Amygdala (tissue), 56 donors: Measurements from ENCODE around the gene GNAI3.
A peak's percentile ranks its signal among the peaks of the same experiment; 100 is the strongest.

ENCODE experiments used
- DNase-seq, 56 donors: peaks; one replicate each; lab custom pipeline; 2025; lab: John Stamatoyannopoulos, UW

Gene GNAI3

DNA sequence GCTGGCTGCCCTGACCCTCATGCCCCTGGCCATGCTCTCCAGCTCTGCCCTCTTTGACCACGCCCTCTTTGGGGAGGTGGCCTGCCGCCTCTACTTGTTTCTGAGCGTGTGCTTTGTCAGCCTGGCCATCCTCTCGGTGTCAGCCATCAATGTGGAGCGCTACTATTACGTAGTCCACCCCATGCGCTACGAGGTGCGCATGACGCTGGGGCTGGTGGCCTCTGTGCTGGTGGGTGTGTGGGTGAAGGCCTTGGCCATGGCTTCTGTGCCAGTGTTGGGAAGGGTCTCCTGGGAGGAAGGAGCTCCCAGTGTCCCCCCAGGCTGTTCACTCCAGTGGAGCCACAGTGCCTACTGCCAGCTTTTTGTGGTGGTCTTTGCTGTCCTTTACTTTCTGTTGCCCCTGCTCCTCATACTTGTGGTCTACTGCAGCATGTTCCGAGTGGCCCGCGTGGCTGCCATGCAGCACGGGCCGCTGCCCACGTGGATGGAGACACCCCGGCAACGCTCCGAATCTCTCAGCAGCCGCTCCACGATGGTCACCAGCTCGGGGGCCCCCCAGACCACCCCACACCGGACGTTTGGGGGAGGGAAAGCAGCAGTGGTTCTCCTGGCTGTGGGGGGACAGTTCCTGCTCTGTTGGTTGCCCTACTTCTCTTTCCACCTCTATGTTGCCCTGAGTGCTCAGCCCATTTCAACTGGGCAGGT, 5.0 kb upstream of the GNAI3 start:
- no peak for DNase-seq

DNA sequence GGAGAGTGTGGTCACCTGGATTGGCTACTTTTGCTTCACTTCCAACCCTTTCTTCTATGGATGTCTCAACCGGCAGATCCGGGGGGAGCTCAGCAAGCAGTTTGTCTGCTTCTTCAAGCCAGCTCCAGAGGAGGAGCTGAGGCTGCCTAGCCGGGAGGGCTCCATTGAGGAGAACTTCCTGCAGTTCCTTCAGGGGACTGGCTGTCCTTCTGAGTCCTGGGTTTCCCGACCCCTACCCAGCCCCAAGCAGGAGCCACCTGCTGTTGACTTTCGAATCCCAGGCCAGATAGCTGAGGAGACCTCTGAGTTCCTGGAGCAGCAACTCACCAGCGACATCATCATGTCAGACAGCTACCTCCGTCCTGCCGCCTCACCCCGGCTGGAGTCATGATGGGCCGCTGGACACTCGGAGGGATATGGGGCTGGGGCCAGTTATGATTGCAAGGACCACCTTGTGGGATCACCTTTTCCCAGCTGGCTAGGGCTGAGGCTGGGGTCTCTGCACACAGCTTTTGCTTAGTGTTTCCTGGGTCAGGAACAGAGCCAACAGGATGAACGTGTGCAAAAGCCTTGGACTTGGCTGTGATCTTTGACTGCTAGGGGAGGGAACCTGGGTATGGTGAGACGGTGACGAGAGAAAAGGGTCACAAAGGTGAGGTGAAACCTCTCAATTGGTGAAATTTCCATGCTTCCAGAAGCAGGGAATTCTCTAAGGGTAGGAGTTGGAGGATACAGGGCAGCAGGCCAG, 4.3 kb upstream of the GNAI3 start:
- DNase-seq, result no peak

DNA sequence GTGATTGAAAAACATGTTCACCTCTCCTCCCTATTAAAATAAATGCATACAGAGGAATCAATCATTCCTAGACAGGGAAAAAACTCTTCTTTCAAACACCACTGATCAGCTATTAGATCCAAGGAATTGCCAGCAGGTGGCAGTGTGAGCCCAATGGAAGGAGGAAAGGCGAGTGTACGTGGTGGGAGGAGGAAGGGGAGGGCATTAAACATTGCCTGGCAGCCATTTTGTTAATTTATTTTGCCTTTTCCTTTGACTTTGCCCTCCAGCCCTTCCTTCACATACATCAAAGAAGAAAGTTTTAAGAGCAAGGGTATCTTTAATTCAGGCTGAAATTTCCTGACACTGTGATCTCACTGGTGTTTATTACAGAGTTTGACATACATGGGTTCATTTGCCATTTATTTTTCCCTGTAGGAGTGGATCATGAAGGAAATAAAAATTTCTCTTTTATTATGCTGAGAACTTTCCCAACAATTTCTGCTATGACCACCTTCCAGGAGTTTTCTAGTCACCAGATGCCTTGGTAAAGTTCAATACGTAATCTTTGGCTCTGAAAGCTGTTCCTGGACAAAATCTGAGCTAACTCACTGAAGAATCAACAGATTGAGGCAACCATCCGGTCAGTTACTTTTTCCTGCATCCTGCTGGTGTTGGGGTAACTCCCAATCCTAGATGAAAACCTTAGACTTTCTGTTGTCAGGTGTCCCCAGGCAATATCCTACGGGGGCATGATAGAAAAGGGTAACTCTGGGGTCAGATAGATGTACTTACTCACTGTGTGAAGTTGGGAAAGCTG, 1.9 kb upstream of the GNAI3 start:
- DNase-seq, result peak in 50 of 56 donors; percentile 21 to 93 (median 70)

DNA sequence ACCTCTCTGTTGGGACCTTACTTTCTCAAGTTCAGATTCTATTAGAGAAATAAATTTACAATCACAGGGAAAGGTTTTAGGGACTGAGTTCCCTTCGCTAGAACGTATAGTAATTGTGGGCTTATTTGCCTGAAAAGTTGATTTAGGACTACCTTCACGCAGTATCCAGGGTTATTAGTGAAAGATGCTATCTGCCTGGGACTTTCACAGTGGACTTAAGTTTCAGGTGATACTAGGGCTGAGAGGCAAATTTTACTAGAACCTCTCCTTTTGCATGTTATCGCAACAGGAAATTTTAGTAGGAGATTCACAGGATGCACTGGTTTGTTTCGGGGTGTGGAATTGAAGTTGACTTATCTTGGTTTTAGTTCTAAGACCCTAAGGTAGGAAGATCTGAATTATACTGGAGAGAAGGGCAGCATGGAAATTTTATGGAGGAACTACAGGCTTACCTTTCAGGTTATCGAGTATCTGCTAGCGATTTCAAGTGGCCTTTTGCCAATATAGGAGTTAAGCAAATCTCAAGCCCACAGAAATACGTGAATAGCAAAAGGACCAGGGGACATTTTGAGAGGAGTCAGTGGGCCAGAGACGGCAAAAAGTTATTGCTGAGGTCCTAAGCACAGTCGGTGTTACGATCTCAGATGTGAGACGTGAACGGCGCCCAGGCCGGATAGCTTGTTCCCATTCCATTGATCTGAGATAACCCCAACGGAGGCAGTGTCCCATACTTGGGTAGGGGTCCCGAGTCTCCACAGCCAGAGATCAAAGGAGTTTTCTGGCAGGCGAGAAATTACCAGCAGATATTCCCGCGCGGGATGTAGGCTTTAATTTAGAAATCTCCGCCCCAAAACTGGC, 723 bp upstream of the GNAI3 start:
- DNase-seq, result peak in 3 of 56 donors; percentile 6 to 60 (median 59)

DNA sequence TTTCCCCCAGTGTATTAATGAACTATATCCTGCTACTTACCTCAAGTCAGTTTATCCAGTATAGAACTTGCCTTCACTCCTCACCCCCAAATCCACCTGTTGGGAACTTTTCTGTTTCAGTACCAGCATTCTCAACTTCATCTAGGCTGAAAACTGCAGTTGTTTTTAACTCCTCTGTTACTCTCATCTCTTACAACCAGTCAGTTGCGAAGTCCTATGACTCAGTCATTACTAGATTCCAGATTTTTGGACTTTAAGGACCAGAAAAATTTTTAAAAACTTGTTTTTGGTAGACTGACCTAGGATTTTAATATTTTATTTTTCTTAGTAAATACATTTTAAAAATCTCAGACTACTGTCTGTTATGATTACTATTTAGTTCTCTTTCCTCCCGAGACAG, 8.1 kb downstream of the GNAI3 start:
- DNase-seq, result no peak

DNA sequence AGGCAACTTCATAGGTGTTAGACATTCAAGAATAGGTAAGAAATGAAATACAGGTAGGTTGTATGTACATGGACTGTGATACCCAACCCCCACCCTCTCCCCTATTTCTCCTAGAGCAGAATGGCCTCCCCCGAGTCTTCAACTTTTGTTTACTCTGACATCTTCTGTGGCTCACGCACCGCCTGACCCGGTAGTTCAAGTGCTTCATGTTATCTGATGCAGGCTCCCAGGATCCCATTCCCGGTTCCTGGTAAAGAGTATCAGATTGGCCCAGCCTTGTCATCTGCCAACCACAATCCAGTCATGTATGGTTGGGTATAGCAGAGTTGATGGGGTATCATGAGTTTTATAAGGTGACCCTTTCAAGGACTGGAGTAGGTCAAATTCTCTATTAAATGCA, 9.1 kb downstream of the GNAI3 start:
- no peak for DNase-seq

DNA sequence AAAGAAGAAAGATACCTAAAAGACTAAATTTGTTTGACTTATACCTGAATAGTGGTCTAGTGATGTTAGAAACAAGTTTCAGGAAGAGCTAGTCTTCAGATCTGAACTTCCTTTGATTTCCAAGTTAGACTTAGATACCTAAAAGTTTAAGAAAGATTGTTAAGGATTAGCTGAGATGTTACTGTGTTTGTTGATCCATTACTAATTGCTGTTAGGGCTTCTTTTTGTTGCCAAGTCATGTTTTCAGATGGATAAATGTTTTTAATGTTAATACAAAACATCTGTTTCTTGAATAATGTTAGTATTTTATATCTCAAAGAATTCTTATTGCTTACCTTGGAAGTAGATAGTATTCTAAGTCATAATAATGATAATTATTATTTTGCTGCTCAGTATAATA, 11.6 kb downstream of the GNAI3 start:
- DNase-seq, result no peak

DNA sequence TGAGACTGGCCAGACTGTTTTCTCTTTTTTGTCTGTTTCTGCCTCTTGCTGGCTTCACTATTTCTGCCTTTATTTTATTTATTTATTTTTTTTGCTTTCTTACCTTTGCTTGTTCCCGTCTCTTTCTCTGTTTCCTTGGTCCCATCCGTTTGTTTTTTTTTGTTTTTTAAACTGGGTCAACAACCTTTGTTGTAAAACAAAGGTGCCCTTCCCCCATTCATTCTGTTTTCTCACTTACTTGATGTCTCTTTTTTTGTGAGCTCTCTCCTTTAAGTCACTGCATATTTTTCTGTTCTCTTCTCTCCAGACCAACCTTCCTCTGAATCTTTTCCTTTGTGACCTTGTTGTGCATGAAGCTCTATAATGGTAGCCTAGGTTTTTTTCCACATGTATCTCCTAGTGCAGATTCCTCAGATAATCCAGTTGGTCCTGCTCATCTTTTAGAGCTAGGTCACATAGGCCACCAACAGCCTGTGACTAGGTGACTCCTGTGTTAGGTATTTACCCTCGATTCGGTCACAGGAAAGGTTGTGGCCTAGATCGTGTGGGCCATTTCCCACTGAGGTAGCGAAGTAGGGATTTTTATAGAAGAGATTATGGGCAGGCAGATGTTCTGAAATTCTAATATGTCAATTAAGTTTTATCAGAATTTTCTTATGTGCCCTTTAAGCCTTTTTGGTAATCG, 15.9 kb downstream of the GNAI3 start:
- DNase-seq, result no peak

DNA sequence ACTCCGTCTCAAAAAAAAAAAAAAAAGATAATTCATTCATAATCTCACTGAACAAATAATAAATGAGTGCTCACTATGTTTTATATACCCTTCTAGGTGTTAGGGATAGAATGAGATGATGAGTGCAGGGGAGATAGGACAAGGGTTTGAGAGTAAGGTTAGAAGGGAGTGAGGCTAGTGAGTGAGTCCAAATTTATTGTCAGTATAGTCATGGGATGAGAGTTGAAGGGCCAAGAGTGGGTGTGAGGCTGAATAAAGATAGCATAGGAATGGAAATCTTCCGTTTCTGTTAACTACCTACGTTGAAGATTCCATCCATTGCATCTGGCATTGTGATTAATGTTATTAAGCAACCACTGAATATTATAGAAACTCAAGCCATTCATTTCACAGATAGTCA, 16.8 kb downstream of the GNAI3 start:
- DNase-seq, result no peak

DNA sequence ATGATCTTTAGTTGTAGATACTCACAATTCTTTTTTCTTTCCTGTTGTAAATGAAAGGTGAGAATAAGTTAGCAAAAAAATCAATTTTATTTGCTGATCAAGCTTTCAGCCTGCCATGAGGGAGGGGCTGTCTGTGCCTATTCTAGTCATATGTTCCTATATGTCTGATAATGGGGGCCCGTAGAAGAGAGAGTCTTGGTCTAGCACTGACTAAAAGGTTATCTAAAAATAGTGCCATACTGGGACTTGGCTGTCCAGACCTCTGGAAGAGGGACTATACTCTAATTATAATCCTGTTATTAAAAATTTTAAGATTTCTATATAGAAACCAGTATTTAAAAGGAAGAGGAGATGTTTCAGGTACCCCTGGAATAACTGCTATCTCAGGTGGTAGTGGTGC, 18.6 kb downstream of the GNAI3 start:
- no peak for DNase-seq

DNA sequence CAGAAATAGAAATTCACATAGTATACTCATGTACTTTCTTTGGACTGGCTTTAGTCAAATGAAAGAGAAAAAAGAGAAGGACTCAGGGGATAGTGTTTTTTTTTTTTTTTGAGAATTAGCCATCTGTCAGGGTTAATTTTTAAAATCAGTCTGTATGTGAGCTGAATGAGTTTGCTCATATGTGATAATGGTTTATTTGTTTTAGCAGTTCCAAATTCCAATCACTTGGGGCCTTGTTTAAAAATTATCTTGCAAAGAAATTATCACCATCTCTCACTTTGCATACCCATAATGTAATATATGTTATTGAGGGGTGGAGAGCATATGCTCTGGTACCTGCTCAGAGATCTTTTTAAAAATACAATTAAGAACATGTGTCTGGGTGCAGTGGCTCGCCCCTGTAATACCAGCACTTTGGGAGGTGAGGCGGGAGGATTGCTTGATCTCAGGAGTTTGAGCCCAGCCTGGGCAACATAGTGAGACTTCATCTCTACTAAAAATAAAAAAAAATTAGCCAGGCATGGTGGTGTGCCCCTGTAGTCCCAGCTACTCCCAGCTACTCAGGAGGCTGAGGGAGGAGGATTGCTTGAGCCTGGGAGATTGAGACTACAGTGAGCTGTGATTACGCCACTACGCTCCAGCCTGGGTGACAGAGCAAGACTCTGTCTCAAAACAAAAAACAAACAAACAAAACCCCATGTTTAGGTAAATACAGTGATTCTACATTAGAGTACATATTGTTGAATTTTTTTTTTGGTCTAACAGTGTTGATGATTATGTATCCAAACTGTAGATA, 19.7 kb downstream of the GNAI3 start:
- no peak for DNase-seq

DNA sequence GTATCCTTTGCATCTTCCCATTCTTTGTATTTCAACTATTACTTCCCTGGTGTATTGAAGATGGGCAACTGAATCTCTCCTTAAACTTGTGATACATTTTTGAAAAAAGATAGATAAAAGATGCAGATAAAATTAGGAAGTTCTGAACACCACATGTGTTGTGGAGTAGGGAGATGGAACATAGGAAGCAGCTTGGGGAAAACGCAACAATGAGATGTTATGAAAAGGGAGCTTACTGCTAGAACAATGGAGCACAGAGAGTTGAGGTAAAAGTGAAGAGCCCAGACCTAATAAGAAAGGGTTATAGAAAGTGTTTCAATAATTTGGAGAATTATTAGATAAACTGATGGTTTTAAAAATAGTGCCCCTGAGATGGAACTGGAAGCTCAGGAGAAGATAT, 20.9 kb downstream of the GNAI3 start:
- no peak for DNase-seq

DNA sequence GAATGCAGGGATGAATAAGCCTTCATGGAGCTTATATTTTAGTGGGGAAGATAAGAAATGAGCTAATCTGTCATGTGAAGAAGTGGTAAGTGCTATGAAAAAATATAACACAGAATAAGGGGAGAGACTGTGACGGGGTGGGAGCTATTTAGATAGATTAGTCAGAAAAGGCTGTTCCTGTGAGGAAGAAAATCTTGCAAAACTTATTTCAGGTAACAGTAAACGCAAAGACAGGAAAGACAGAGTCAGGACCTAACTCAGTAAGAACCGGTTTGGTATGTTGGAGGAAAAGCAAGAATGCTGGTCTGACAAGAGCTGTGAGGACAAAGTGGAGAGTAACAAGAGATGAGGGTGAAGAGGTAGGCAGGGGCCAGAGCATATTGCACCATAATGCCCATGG, 22.0 kb downstream of the GNAI3 start:
- no peak for DNase-seq

DNA sequence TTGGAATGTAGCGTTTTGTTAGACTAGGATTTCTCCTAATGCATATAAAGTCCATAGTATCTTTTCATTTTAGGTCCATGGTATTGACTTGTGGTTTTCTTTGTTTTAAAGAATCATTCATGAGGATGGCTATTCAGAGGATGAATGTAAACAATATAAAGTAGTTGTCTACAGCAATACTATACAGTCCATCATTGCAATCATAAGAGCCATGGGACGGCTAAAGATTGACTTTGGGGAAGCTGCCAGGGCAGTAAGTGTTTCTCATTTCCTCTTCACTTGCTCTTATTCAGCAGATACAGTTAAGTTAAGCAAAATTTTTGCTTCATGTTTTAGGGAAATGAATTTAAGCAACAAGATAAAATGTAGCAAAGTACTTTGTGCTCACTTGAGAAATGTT, 25.4 kb downstream of the GNAI3 start:
- DNase-seq, result no peak

DNA sequence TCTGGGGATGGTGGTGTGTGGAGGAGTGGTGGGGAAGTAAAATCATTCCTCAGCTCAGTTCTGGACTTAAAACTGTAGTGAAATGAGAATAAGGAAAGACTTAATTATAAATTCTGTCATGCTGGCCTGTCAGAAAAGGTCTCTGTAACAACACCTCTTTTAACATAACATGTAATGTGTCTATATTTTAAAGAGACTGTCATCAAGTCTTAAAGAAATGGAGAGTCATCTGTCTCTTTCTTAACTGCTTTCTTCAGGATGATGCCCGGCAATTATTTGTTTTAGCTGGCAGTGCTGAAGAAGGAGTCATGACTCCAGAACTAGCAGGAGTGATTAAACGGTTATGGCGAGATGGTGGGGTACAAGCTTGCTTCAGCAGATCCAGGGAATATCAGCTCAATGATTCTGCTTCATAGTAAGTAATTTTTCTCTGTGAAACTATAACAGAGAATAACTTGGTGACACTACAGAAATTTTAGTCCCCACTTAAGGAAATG, 30.6 kb downstream of the GNAI3 start:
- DNase-seq, result no peak

DNA sequence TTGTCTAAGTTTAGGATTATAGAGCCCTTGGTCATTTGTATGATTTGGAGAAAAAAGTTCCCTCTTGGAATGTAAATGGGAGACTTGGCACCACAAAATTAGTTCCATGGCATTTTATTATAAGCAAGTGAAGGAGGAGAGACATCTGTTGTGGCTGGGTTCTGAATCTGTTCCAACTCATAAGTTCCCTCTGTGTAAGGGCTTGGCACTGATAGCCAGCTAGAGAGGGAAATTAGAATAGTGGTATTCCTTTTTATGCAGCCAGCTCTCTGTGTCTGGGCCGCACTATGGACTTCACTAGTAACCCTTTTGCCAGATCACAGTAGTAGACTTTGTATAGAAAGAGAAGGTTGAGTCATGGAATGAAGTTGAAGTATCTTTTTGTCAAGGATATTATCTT, 31.1 kb downstream of the GNAI3 start:
- DNase-seq, result peak in 3 of 56 donors; percentile 3 to 26 (median 6)

DNA sequence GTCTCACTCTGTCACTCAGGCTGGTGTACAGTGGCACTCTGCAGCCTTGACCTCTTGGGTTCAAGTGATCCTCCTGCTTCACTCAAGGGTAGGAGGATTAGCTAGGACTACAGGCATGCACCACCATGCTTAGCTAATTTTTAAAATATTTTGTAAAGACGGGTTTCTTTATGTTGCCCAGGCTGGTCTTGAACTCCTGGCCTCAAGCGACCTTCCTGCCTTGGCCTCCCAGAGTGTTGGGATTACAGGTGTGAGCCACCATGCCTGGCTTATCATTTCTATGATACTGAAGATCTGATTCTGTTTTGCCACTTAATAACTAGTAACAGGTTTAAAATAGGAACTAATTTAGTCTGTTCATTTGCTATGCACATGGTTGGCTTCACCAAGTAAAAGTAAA, 33.6 kb downstream of the GNAI3 start:
- DNase-seq, result no peak

DNA sequence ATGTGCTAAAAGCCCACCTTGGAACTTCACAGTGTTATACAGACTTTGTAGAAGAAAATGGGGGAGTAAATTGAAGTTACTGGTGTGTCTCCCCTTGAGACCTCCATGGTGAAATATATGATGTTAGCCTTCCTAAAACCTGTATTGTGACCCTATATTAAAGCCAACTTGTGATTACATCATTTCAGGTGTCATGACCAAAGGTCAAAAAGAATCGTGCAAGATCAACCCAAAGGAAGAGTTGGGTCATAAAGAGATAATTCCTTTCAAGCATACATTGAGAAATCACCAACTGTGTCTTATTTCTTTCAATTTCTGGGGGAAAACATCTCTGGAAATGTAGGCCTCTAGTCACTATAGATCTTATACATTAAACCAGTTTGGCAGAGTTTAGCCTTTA, 36.4 kb downstream of the GNAI3 start:
- no peak for DNase-seq

DNA sequence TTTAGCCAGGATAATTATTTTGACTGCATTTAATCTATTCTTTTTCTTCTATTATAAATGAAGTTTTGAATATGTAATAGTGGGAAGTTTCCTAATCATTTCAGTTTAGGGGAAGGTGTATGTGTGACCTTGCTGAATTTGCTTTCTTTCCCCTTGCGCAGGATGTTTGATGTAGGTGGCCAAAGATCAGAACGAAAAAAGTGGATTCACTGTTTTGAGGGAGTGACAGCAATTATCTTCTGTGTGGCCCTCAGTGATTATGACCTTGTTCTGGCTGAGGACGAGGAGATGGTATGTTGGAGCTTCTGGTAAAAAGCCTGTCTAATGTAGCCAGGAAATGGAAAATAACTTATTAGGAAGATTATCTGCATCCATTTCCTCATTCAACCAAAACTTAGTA, 37.6 kb downstream of the GNAI3 start:
- no peak for DNase-seq
